D341Med (cell line): Measurements from ENCODE around the gene BORA.
"Not testable (repeated sequence)": the region's sequence is repeated elsewhere in the genome, so short reads cannot be mapped to it uniquely, and the experiment has no call there.

Experiments used
- DNase-seq: peaks from one replicate; pipeline ENCODE4 v3.0.0; 2012; ENCODE audit warnings: low spot score

BORA gene

DNA sequence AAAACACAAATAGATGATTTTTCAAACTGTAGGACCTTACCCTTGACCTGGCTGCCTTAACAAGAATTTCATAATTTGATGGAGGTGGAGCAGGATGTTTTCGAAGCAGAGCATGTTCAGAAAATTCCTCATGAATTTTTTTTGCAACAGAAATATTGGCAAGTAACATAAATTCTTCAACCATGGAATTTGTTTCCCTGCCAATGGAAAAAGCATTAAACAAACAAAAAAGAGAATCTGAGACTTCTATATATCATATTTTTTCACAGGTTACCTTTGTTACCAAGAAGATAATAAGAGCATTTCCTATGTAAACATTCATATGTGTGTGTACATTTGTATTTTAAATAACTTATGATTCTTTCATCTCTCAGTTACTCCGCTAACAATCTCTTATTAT is 35.7 kb downstream of the BORA start:
- no peak for DNase-seq

DNA sequence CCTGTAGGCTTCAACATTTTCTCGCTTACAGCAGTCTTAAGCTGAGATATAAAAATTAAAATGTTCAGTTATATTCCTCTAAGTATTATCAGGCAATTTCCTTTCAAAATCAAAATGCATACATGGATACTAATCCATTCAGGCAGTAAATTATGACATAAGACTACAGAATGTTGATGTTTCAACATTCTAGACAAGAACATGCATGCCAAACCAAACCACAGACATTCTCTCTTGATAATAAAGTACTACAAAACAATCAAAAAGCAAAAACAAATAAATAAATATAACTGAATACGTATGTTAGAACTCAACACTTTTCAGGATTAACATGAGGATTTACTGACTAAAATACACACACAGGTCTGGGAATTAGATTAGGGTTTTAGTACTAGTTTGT is 46.3 kb downstream of the BORA start:
- DNase-seq, result no peak

DNA sequence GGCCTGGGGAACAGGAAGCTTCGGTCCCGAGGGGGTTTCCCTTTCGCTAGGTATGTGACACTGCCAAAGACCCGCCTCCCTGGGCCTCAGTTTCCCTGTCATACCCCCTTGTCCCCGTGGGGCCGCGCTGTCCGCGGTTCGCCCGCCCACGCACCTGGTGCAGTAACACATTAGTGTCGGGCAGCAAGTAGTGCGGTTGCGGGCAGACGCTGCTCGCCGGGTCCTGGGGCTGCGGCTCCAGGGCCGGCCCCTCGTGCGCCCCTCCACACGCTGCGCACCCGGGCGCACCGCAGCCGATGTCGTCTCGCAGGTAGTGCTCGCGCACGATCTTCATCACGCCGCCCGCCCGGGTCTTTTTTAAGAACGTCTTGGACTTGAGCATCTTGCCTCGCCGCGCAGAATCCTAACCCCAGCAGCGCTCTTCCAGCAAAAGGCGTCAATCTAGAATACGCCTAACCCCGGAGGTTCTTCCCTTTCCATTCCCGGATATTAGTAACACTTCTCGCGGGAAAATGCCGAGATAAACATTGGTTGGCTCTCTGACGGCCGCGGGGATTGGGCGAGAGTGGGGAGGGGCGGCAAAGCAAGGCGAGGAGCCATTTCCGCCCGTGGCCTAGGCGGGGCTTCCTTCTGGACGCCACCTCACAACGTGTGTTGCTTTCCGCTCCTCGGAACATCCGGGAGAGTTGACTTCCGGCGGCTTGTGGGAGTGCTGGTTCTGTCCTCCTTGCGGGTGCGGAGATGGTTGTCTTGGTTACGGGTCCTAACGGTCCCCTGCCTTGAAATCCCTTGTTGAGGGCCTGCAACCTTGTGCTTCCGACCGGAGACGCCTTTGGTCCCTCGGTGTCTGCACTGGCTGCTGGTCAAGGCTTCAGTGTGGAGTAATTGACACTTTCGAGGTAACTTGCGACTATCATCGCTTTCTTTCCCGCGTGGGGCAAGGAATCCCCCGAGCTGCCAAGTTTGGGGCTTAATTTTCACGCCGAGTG is 54.0 kb downstream of the BORA start, which contains the start of the genes DIS3 and PIBF1:
DIS3 (minus strand) TSS at position 450 of the 989 bp plus-strand sequence; CDS start at position 382, 68 bp downstream.
PIBF1 (plus strand) TSS at position 683 of the 989 bp plus-strand sequence. CDS start 1,337 bp downstream, outside the sequence.
- DNase-seq, result peak; percentile 95

DNA sequence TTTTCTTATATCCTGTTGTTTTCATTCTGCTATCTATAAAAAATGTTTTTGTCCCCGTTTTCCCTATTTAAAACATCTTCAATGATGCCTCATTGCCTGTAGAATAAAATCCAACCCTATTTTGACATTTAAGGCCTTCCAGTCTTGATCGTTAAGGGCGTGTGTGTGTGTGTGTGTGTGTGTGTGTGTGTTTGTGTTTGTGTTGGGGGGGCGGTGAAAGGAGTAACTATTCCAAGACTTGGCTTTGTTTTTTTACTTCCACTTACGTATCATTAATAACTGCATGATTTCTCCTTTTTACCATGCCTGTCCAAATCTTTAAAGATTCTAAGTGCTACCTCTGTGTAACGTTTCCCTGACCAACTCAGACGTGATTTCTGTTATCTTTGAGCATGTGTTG is 55.0 kb downstream of the BORA start:
- DNase-seq, result no peak

DNA sequence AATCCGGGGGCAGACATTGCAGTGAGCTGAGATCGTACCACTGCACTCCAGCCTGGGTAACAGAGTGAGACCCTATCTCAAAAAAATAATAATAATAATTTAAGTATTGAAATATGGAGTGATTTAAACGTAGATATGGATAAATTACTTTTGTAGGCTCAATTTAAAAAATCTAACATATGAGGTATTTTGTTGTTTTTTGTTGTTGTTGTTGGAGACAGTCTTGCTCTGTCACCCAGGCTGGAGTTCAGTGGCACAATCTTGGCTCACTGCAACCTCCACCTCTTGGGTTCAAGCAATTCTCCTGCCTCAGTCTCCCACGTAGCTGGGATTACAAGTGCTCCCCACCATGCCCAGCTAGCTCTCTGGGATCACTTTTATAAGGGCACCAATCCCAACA is 57.0 kb downstream of the BORA start:
- DNase-seq, result not testable (repeated sequence)

DNA sequence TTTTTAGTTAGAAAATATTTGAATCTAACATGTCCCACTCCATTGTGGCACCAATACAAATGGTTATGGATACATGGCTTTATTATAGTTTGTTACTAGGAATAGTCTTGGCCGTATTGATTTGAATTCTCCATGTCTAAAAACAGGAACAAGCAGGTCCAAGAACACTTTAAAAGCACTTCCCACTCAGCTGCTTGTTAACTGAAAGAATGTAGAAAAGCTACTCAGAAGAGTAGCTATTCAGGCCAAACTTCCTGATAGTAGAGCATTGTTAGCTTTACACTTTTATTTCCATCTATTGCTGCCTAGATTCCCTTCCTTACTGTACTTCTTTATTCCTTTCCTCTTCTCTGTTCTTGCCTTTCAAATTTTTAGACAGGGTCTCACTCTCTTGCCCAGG is 61.1 kb downstream of the BORA start:
- DNase-seq, result no peak

DNA sequence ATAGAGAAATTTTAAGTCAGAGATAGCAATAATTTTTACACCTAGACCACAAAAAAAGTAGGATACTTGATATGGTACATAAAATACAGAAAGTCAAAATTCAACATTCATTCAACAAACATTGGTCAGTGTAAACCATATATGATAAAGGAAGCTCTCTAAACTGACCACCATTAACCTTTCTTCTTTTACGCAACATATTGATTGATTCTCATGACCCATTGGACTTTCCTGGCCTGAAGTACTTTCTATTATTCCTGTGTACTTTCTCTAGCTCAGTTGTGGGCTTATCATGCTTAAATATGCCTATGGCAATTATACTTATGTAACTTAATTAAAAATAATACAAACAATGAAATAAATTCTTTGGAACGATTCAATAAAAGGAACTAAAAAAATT is 64.9 kb downstream of the BORA start:
- DNase-seq, result no peak

DNA sequence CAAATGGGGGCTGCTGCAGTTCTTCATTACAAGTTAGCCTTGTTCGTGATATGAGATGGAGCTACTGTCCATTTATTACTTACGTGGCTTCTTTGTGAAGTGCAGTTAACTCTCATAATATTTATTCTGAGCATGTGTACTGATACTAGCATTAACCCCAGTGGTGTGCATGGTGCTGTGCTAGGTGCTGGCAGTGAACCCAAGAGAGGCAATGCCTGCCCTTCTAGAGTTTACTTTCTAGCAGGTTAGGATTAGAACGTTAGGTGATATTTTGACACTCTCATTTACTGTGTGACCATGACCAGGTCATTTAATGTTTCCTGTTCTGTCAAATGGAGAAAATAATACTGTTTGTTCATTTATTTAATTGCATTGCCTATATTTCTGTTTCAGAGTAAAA is 71.1 kb downstream of the BORA start:
- DNase-seq, result no peak

DNA sequence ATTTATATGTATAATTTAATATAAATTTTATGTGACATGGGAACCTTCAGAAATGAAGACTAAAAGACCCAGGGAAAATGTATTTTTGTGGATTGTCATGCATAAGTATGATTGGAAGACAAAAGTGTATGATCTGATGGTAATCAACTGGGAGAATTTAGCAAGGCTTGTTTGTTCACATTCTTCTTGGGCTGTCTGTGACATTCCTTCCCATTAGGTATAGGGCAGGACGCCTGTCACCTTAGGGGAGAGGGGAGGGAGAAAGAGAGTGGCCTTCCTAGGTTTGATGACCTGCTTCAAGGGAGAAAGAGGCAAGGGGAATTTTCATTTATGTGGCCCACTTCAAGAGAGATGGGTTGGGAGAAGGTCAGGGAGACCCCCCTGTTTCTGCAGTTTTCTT is 76.6 kb downstream of the BORA start:
- no peak for DNase-seq
